HepG2 (cell line): ENCODE data around the gene NR4A2. TPM values are rescaled to one million over a fixed set of nuclear protein-coding genes. Genes with fewer than 3 reads are reported as not detected.

Source experiments
- ARNTL ChIP-seq: sonication (generic); formaldehyde crosslinking; IDR thresholded peaks from 2 replicates; pipeline ENCODE4 v1.4.0; 2020; ENCODE audit warnings: mild to moderate bottlenecking, missing genetic modification reagents
- ATRX ChIP-seq: sonication (generic); formaldehyde crosslinking; IDR thresholded peaks from 2 replicates; pipeline ENCODE4 v1.4.0; 2020; ENCODE audit warnings: missing genetic modification reagents, borderline replicate concordance
- EEA1 ChIP-seq: sonication (generic); formaldehyde crosslinking; IDR thresholded peaks from 2 replicates; pipeline ENCODE4 v1.5.1; 2020; ENCODE audit warnings: mild to moderate bottlenecking, missing genetic modification reagents, borderline replicate concordance
- FOXP1 ChIP-seq, 2 experiments: fragments of 450-650 bp in 1 of 2; IDR thresholded peaks; 2 replicates each; pipeline ENCODE4 v1.6.1; 2017 to 2018; ENCODE audit warnings: antibody characterized with exemption in 1 of 2
- GLI4 ChIP-seq: sonication (generic); formaldehyde crosslinking; IDR thresholded peaks from 2 replicates; pipeline ENCODE4 v1.5.1; 2020; ENCODE audit warnings: missing genetic modification reagents, mild to moderate bottlenecking, moderate library complexity, borderline replicate concordance
- GLMP ChIP-seq: sonication (generic); formaldehyde crosslinking; IDR thresholded peaks from 2 replicates; pipeline ENCODE4 v1.9.0; 2021; ENCODE audit warnings: missing genetic modification reagents, mild to moderate bottlenecking, borderline replicate concordance
- HNF4G ChIP-seq, 2 experiments: sonication (generic) in 1 of 2; formaldehyde crosslinking in 1 of 2; IDR thresholded peaks; 2 replicates each; pipeline versions ENCODE4 v1.4.0 to v1.6.1; 2011 to 2020; ENCODE audit warnings: borderline replicate concordance in 2 of 2, low read depth in 2 of 2, mild to moderate bottlenecking in 2 of 2, low read length in 1 of 2, missing genetic modification reagents in 1 of 2, moderate library complexity in 1 of 2
- IKZF5 ChIP-seq: IDR thresholded peaks from 2 replicates; pipeline ENCODE4 v1.6.1; 2018; ENCODE audit warnings: missing genetic modification reagents, mild to moderate bottlenecking, missing compliant biosample characterization
- KLF12 ChIP-seq: sonication (generic); formaldehyde crosslinking; IDR thresholded peaks from 2 replicates; pipeline ENCODE4 v1.4.0; 2020; ENCODE audit warnings: missing genetic modification reagents, borderline replicate concordance
- REL ChIP-seq: sonication (generic); formaldehyde crosslinking; conservative IDR thresholded peaks from 2 replicates; pipeline ENCODE4 v1.8.0; 2022; ENCODE audit warnings: mild to moderate bottlenecking, missing genetic modification reagents, moderate library complexity
- XRCC5 ChIP-seq: fragments of 200-400 bp; formaldehyde crosslinking; optimal IDR thresholded peaks from 2 replicates; pipeline ENCODE3; 2017; ENCODE audit warnings: mild to moderate bottlenecking, low read length
- YEATS2 ChIP-seq: sonication (generic); formaldehyde crosslinking; IDR thresholded peaks from 2 replicates; pipeline ENCODE4 v1.4.0; 2020; ENCODE audit warnings: missing genetic modification reagents, borderline replicate concordance
- ZBTB37 ChIP-seq: sonication (generic); formaldehyde crosslinking; IDR thresholded peaks from 2 replicates; pipeline ENCODE4 v1.4.0; 2020; ENCODE audit warnings: mild to moderate bottlenecking, missing genetic modification reagents
- ZMYM4 ChIP-seq: sonication (generic); formaldehyde crosslinking; IDR thresholded peaks from 2 replicates; pipeline ENCODE4 v1.8.1; 2023; ENCODE audit warnings: mild to moderate bottlenecking, missing genetic modification reagents
- ZNF136 ChIP-seq: sonication (generic); formaldehyde crosslinking; IDR thresholded peaks from 2 replicates; pipeline ENCODE4 v1.8.1; 2022; ENCODE audit warnings: low read depth, mild to moderate bottlenecking, moderate library complexity, missing genetic modification reagents
- ZNF17 ChIP-seq: sonication (generic); formaldehyde crosslinking; IDR thresholded peaks from 2 replicates; pipeline ENCODE4 v1.5.0; 2020; ENCODE audit warnings: mild to moderate bottlenecking, missing genetic modification reagents
- ZNF367 ChIP-seq: sonication (generic); formaldehyde crosslinking; IDR thresholded peaks from 2 replicates; pipeline ENCODE4 v1.4.0; 2020; ENCODE audit warnings: missing genetic modification reagents, borderline replicate concordance
- ZNF761 ChIP-seq: sonication (generic); formaldehyde crosslinking; conservative IDR thresholded peaks from 2 replicates; pipeline ENCODE4 v1.4.0; 2020; ENCODE audit warnings: mild to moderate bottlenecking, missing genetic modification reagents
- ZNF775 ChIP-seq: sonication (generic); formaldehyde crosslinking; IDR thresholded peaks from 2 replicates; pipeline ENCODE4 v1.4.0; 2020; ENCODE audit warnings: missing genetic modification reagents, mild to moderate bottlenecking, moderate library complexity, borderline replicate concordance
- polyA plus RNA-seq, 8 experiments: library from polyadenylated mRNA; depleted of rRNA in 3 of 8; stranded (reverse) in 7 of 8; unstranded in 1 of 8; fragments of >200 nt; fragmentation: Illumina TruSeq in 4 of 8; extraction: Trizol in 4 of 8; gene quantifications; 2 replicates each; pipeline versions ENCODE4 v1.2.1 to v1.2.3, GENCODE V29; 2011 to 2016; ENCODE audit warnings: low read depth in 4 of 8, missing spikeins in 1 of 8, mixed read lengths in 1 of 8; ENCODE audit not compliant: insufficient read depth in 1 of 8
- total RNA-seq, 5 experiments: library from RNA; depleted of rRNA; stranded (reverse); fragments of >200 nt; fragmentation: Illumina TruSeq; extraction: Trizol; gene quantifications; 2 replicates each; pipeline ENCODE4 v1.2.3, GENCODE V29; 2016; ENCODE audit warnings: low read depth in 1 of 5
- TF ChIP-seq, protein P1 (sequence below): sonication (generic); formaldehyde crosslinking; conservative IDR thresholded peaks from 2 replicates; pipeline ENCODE4 v1.8.1; 2023; ENCODE audit warnings: missing genetic modification reagents
- TF ChIP-seq, protein P2 (sequence below): sonication (generic); formaldehyde crosslinking; IDR thresholded peaks from 2 replicates; pipeline ENCODE4 v1.4.0; 2020; ENCODE audit warnings: missing genetic modification reagents, mild to moderate bottlenecking, borderline replicate concordance

The NR4A2 gene
- total and polyA plus RNA-seq, 2 of the 13 experiments (the other 11 are each of a cell fraction or from before 2014, with no cell fraction given), result not detected

GRCh38 chr2:156334496-156335478 lies 2.3 kb upstream of the NR4A2 start (continued):
- no peak for TF ChIP-seq HNF4G (IDR thresholded peaks at IDR 0.05; ENCODE audit: borderline replicate concordance, low read depth, low read length)
- 0 out of 2 replicates have a peak, but pooled peaks have one; percentile 9 for TF ChIP-seq HNF4G (CRISPR knock-in tag; IDR thresholded peaks at IDR 0.05; ENCODE audit: borderline replicate concordance, low read depth)
- TF ChIP-seq ATRX, result no peak
- TF ChIP-seq ZMYM4 (CRISPR knock-in tag), result no peak
- TF ChIP-seq XRCC5, result peak; percentile 24
- no peak for TF ChIP-seq ZNF17 (CRISPR knock-in tag)
- TF ChIP-seq GLMP (CRISPR knock-in tag), result no peak
- no peak for TF ChIP-seq GLI4 (CRISPR knock-in tag)
- TF ChIP-seq, protein P1, sequence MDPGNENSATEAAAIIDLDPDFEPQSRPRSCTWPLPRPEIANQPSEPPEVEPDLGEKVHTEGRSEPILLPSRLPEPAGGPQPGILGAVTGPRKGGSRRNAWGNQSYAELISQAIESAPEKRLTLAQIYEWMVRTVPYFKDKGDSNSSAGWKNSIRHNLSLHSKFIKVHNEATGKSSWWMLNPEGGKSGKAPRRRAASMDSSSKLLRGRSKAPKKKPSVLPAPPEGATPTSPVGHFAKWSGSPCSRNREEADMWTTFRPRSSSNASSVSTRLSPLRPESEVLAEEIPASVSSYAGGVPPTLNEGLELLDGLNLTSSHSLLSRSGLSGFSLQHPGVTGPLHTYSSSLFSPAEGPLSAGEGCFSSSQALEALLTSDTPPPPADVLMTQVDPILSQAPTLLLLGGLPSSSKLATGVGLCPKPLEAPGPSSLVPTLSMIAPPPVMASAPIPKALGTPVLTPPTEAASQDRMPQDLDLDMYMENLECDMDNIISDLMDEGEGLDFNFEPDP, result no peak
- no peak for TF ChIP-seq REL (CRISPR knock-in tag)
- TF ChIP-seq IKZF5 (CRISPR knock-in tag), result no peak
- TF ChIP-seq KLF12 (CRISPR knock-in tag), result no peak
- TF ChIP-seq ARNTL, result no peak
- no peak for TF ChIP-seq ZNF367 (CRISPR knock-in tag)
- TF ChIP-seq YEATS2 (CRISPR knock-in tag), result no peak
- TF ChIP-seq FOXP1 (IDR thresholded peaks at IDR 0.05), result no peak
- no peak for TF ChIP-seq FOXP1 (CRISPR knock-in tag; IDR thresholded peaks at IDR 0.05)
- TF ChIP-seq EEA1 (CRISPR knock-in tag), result no peak
- TF ChIP-seq ZBTB37 (CRISPR knock-in tag), result no peak
- no peak for TF ChIP-seq ZNF136 (CRISPR knock-in tag)
- no peak for TF ChIP-seq ZNF761 (CRISPR knock-in tag)
- peak; percentile 87; the same call in 1 of the 2 replicates for TF ChIP-seq ZNF775 (CRISPR knock-in tag)
- TF ChIP-seq, protein P2, sequence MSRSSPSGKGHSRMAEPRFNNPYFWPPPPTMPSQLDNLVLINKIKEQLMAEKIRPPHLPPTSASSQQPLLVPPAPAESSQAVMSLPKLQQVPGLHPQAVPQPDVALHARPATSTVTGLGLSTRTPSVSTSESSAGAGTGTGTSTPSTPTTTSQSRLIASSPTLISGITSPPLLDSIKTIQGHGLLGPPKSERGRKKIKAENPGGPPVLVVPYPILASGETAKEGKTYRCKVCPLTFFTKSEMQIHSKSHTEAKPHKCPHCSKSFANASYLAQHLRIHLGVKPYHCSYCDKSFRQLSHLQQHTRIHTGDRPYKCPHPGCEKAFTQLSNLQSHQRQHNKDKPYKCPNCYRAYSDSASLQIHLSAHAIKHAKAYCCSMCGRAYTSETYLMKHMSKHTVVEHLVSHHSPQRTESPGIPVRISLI (CRISPR knock-in tag), result 0 out of 2 replicates have a peak, but pooled peaks have one; percentile 45
